Measurements from ENCODE around the gene DCTN5. TPM values are rescaled to one million over a fixed set of nuclear protein-coding genes. Genes with fewer than 3 reads are reported as not detected.
A peak's percentile ranks its signal among the peaks of the same experiment; 100 is the strongest.

Gene DCTN5
- total and polyA plus RNA-seq, 2 of the 13 experiments (the other 11 are each of a cell fraction or from before 2014, with no cell fraction given) = 105 to 207 TPM

DNA sequence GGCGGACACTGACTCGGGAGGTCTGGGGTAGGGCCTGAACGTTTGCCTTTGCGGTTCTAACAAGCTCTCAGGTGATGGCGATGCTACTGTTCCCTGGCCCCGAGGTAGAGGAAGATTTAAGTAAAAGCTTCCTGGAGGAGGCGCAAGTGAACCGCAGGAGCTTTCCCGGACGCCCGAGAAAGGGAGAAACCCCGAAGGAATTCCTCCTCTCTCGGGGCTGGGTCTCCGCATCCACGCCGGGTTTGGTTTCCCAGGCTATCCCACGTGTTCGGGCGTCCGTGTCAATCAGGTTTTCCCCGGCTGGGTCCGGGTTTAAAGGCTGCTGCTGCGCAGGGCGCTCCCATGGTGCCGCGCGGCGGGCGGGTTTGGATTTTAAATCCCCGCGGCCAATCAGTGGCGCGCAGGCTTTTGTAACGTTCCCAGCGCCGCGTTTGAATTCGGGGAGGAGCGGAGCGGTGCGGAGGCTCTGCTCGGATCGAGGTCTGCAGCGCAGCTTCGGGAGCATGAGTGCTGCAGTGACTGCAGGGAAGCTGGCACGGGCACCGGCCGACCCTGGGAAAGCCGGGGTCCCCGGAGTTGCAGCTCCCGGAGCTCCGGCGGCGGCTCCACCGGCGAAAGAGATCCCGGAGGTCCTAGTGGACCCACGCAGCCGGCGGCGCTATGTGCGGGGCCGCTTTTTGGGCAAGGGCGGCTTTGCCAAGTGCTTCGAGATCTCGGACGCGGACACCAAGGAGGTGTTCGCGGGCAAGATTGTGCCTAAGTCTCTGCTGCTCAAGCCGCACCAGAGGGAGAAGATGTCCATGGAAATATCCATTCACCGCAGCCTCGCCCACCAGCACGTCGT lies 37.4 kb downstream of the DCTN5 start, which contains the start of gene PLK1 (continued):
- TF ChIP-seq, protein P1, sequence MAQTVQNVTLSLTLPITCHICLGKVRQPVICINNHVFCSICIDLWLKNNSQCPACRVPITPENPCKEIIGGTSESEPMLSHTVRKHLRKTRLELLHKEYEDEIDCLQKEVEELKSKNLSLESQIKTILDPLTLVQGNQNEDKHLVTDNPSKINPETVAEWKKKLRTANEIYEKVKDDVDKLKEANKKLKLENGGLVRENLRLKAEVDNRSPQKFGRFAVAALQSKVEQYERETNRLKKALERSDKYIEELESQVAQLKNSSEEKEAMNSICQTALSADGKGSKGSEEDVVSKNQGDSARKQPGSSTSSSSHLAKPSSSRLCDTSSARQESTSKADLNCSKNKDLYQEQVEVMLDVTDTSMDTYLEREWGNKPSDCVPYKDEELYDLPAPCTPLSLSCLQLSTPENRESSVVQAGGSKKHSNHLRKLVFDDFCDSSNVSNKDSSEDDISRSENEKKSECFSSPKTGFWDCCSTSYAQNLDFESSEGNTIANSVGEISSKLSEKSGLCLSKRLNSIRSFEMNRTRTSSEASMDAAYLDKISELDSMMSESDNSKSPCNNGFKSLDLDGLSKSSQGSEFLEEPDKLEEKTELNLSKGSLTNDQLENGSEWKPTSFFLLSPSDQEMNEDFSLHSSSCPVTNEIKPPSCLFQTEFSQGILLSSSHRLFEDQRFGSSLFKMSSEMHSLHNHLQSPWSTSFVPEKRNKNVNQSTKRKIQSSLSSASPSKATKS (CRISPR knock-in tag; IDR thresholded peaks at IDR 0.05) = no peak
- no peak for TF ChIP-seq ZNF75D (CRISPR knock-in tag; IDR thresholded peaks at IDR 0.05; ENCODE audit: borderline replicate concordance)
- TF ChIP-seq ZNF354B (CRISPR knock-in tag; IDR thresholded peaks at IDR 0.05) = peak; percentile 100
- TF ChIP-seq KLF9 (CRISPR knock-in tag; IDR thresholded peaks at IDR 0.05; ENCODE audit: low read depth) = peak; percentile 91; the same call in 1 of the 2 replicates
- no peak for TF ChIP-seq HMG20B (CRISPR knock-in tag; conservative IDR thresholded peaks at IDR 0.05)
- TF ChIP-seq ZNF782 (CRISPR knock-in tag; IDR thresholded peaks at IDR 0.05; ENCODE audit: borderline replicate concordance) = peak; percentile 77; the same call in 1 of the 2 replicates
- TF ChIP-seq, protein P2, sequence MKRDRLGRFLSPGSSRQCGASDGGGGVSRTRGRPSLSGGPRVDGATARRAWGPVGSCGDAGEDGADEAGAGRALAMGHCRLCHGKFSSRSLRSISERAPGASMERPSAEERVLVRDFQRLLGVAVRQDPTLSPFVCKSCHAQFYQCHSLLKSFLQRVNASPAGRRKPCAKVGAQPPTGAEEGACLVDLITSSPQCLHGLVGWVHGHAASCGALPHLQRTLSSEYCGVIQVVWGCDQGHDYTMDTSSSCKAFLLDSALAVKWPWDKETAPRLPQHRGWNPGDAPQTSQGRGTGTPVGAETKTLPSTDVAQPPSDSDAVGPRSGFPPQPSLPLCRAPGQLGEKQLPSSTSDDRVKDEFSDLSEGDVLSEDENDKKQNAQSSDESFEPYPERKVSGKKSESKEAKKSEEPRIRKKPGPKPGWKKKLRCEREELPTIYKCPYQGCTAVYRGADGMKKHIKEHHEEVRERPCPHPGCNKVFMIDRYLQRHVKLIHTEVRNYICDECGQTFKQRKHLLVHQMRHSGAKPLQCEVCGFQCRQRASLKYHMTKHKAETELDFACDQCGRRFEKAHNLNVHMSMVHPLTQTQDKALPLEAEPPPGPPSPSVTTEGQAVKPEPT (CRISPR knock-in tag; IDR thresholded peaks at IDR 0.05; ENCODE audit: low read depth) = peak; percentile 43; the same call in 1 of the 2 replicates
- TF ChIP-seq TGIF2 (CRISPR knock-in tag; IDR thresholded peaks at IDR 0.05) = peak; percentile 98
- peak; percentile 21; the same call in 1 of the 2 replicates for TF ChIP-seq AKAP8 (CRISPR knock-in tag; IDR thresholded peaks at IDR 0.05)
- TF ChIP-seq GZF1 (CRISPR knock-in tag; IDR thresholded peaks at IDR 0.05) = 0 out of 2 replicates have a peak, but pooled peaks have one; percentile 60
- peak; percentile 59; the same call in 1 of the 2 replicates for TF ChIP-seq SNAI1 (CRISPR knock-in tag; IDR thresholded peaks at IDR 0.05; ENCODE audit: borderline replicate concordance)
- peak; percentile 93 for TF ChIP-seq ZNF263 (CRISPR knock-in tag; IDR thresholded peaks at IDR 0.05)
- no peak for TF ChIP-seq NR2F6 (IDR thresholded peaks at IDR 0.05)
- TF ChIP-seq NR2F6 (CRISPR knock-in tag; IDR thresholded peaks at IDR 0.05) = 0 out of 2 replicates have a peak, but pooled peaks have one; percentile 33
- TF ChIP-seq ZC3H4 (CRISPR knock-in tag; IDR thresholded peaks at IDR 0.05; ENCODE audit: borderline replicate concordance) = peak; percentile 37; the same call in 1 of the 2 replicates
- TF ChIP-seq AGO2 (optimal IDR thresholded peaks at IDR 0.05; ENCODE audit: low read depth, low read length) = peak; percentile 98
- TF ChIP-seq SPEN (CRISPR knock-in tag; IDR thresholded peaks at IDR 0.05; ENCODE audit: low read depth) = peak; percentile 82
- TF ChIP-seq BORCS8-MEF2B (CRISPR knock-in tag; IDR thresholded peaks at IDR 0.05) = peak; percentile 100
- peak; percentile 91 for TF ChIP-seq ZNF205 (CRISPR knock-in tag; IDR thresholded peaks at IDR 0.05)
- TF ChIP-seq, protein P3, sequence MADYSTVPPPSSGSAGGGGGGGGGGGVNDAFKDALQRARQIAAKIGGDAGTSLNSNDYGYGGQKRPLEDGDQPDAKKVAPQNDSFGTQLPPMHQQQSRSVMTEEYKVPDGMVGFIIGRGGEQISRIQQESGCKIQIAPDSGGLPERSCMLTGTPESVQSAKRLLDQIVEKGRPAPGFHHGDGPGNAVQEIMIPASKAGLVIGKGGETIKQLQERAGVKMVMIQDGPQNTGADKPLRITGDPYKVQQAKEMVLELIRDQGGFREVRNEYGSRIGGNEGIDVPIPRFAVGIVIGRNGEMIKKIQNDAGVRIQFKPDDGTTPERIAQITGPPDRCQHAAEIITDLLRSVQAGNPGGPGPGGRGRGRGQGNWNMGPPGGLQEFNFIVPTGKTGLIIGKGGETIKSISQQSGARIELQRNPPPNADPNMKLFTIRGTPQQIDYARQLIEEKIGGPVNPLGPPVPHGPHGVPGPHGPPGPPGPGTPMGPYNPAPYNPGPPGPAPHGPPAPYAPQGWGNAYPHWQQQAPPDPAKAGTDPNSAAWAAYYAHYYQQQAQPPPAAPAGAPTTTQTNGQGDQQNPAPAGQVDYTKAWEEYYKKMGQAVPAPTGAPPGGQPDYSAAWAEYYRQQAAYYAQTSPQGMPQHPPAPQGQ (CRISPR knock-in tag; IDR thresholded peaks at IDR 0.05; ENCODE audit: borderline replicate concordance) = no peak
- peak; percentile 89 for TF ChIP-seq ZFP82 (CRISPR knock-in tag; IDR thresholded peaks at IDR 0.05; ENCODE audit: borderline replicate concordance)
- no peak for TF ChIP-seq NBN (conservative IDR thresholded peaks at IDR 0.05)
- 0 out of 2 replicates have a peak, but pooled peaks have one; percentile 79 for TF ChIP-seq ZNF33A (CRISPR knock-in tag; IDR thresholded peaks at IDR 0.05; ENCODE audit: borderline replicate concordance)
- TF ChIP-seq KLF12 (CRISPR knock-in tag; IDR thresholded peaks at IDR 0.05; ENCODE audit: borderline replicate concordance) = peak; percentile 64; the same call in 1 of the 2 replicates
